WERI-Rb-1 (cell line): Measurements from ENCODE around the gene PHACTR1.

ENCODE experiments used
- DNase-seq: peaks from one replicate; pipeline ENCODE4 v3.0.0-alpha.2; 2020
- H3K27ac ChIP-seq: fragments of 250-450 bp; sonication (Bioruptor Pico); 2 replicates; pipeline ENCODE4 v1.5.1; 2020; ENCODE audit warnings: mild to moderate bottlenecking, moderate library complexity
- H3K27me3 ChIP-seq: fragments of 250-450 bp; sonication (Bioruptor Pico); 2 replicates; pipeline ENCODE4 v1.5.1; 2021; ENCODE audit warnings: mild to moderate bottlenecking, low read depth, moderate library complexity; ENCODE audit not compliant: insufficient read depth, severe bottlenecking
- H3K36me3 ChIP-seq: fragments of 250-450 bp; sonication (Bioruptor Pico); 2 replicates; pipeline ENCODE4 v1.5.1; 2020; ENCODE audit warnings: mild to moderate bottlenecking, moderate library complexity
- H3K4me3 ChIP-seq: 2 replicates; pipeline ENCODE4 v1.5.1; 2011; ENCODE audit warnings: low read depth, mild to moderate bottlenecking, control low read depth, low read length
- H3K9me3 ChIP-seq: fragments of 250-450 bp; sonication (Bioruptor Pico); 2 replicates; pipeline ENCODE4 v1.5.1; 2021; ENCODE audit warnings: mild to moderate bottlenecking, moderate library complexity; ENCODE audit not compliant: severe bottlenecking
- TF ChIP-seq, protein P1 (sequence below): IDR thresholded peaks from 2 replicates; pipeline ENCODE4 v1.5.1; 2011; ENCODE audit warnings: low read depth, mild to moderate bottlenecking, control low read depth, inconsistent platforms, low read length

Gene PHACTR1

DNA sequence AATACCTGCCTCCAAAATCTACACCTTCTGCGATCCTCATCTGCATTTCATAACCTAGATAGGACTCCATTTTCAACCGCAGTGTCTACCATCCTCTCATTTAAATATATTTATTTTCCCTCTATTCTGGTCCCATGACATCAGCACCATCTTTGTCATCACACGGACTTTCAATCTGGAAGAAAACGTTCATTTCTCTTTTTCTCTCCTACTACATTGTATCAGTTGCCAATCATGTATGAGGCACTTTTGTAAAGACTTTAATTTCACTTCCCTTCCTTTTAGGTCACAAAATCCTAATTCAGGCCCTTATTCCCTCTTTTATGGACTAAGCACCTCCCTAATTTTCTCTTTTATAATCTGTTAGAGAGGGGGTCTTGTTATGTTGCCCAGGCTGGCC lies 89.6 kb downstream of the PHACTR1 start:
- TF ChIP-seq, protein P1, sequence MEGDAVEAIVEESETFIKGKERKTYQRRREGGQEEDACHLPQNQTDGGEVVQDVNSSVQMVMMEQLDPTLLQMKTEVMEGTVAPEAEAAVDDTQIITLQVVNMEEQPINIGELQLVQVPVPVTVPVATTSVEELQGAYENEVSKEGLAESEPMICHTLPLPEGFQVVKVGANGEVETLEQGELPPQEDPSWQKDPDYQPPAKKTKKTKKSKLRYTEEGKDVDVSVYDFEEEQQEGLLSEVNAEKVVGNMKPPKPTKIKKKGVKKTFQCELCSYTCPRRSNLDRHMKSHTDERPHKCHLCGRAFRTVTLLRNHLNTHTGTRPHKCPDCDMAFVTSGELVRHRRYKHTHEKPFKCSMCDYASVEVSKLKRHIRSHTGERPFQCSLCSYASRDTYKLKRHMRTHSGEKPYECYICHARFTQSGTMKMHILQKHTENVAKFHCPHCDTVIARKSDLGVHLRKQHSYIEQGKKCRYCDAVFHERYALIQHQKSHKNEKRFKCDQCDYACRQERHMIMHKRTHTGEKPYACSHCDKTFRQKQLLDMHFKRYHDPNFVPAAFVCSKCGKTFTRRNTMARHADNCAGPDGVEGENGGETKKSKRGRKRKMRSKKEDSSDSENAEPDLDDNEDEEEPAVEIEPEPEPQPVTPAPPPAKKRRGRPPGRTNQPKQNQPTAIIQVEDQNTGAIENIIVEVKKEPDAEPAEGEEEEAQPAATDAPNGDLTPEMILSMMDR = no peak
- H3K4me3 ChIP-seq = no peak overlapping the region
- no peak for DNase-seq
- no peaks in the 10 kb centered on the region for H3K9me3 ChIP-seq
- no peaks in the 10 kb centered on the region for H3K36me3 ChIP-seq
- no peaks in the 10 kb centered on the region for H3K27me3 ChIP-seq
- H3K27ac ChIP-seq = no peak overlapping the region

DNA sequence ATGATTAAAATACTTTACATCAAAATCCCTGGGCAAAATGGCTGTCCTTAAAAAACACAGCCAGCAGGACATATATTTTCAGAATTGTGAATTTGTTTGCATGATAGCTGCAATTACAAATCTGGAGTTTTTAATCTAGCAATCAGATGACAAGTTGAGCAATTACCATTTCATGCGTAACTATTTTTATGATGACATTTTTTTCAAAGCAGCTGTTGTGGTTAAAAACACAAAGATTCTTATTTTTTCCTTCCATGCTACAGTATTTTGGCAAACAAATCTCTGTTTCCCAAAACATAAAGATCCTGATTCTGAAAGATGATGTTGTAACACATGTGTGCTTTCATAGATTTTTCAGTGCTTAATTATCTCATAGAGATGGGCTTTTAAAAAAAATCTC lies 90.2 kb downstream of the PHACTR1 start:
- Histone ChIP-seq H3K36me3 (no peaks in the 10 kb centered on the region), H3K4me3 (no peak overlapping the region), H3K27me3 (no peaks in the 10 kb centered on the region), H3K9me3 (no peaks in the 10 kb centered on the region), H3K27ac (no peak overlapping the region)
- TF ChIP-seq, protein P1 = no peak
- DNase-seq = no peak

DNA sequence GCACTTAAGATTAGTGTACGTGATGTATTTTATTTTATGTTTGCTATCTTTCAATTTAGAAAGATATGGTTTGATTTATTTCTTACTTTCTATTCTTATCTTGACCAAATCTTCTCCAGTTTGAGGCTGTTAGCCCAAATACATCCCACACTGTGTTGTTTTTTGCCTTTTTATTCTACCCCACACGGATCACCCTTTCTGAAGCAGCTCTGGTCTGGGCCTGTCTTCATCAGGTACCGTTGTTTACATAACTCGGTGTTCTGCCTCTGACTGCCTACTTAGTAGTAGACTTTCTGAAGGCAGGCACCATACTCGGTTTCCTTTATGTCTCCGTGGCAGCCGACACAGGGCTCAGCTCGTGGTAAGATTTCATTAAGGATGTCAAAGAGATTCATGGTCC lies 95.0 kb downstream of the PHACTR1 start:
- no peak for DNase-seq
- H3K9me3 ChIP-seq = no peaks in the 10 kb centered on the region
- H3K27me3 ChIP-seq = no peaks in the 10 kb centered on the region
- TF ChIP-seq, protein P1 = no peak
- H3K4me3 ChIP-seq = no peak overlapping the region
- no peak overlapping the region for H3K27ac ChIP-seq
- no peaks in the 10 kb centered on the region for H3K36me3 ChIP-seq

DNA sequence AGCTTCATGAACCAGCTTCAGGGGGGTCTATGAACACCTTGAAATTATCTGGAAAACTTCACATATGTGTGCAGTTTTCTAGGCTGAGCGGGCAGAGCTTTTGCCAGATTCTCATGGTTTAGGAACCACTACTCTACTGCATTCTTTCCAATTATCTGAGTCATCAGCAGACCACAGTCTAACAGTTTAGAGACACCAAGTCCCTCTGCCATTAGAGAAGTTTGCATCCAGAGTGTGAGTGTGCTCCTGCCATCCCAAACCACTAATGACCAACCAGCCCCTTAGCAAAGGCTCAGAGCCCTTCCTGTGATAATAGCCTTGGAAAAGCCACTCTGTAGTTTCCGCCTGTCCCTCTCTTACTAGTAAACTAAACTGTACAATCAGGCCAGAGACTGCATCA lies 96.8 kb downstream of the PHACTR1 start:
- Histone ChIP-seq H3K4me3 (no peak overlapping the region), H3K36me3 (no peaks in the 10 kb centered on the region), H3K27me3 (no peaks in the 10 kb centered on the region), H3K9me3 (no peaks in the 10 kb centered on the region), H3K27ac (no peak overlapping the region)
- no peak for DNase-seq
- TF ChIP-seq, protein P1 = no peak

DNA sequence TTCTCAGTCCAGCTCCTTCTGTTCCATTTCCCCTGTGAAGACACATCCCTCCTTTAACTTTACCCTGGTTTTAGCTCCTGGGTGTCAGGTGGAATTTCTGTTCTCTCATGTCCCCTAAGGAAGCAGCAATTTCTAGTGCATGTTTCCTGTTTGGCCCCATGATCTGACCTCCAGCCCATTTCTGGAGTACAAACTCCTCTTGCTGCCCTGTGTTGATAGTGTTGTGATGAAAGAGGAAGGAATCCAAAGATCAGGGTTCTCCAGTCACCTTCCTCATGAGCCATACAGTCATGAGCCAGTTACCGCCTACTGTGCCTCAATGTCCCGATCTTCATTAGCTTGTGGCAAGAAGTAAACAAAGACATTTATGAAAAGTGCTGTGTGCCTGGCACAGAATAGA lies 97.4 kb downstream of the PHACTR1 start:
- Histone ChIP-seq H3K27ac (no peak overlapping the region), H3K4me3 (no peak overlapping the region), H3K9me3 (no peaks in the 10 kb centered on the region), H3K36me3 (no peaks in the 10 kb centered on the region), H3K27me3 (no peaks in the 10 kb centered on the region)
- no peak for DNase-seq
- TF ChIP-seq, protein P1 = no peak

DNA sequence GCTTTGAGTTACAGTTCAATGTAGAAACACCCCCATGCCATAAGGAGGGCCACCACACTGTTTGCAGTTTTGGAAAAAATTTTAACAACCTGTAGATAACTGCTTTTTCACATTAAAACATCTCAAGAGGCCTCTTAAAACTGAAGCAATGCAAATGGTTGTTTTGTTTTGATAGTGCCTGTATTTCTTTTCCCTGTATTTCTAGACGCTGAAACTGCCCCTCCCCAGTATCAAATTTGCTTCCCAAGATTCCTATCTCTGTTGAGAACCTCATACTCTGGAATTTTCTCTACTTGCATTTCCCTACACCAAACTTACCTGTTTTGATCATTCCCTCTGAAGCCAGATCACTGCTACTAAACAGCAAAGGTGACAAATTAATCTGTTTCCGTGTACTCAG lies 98.5 kb downstream of the PHACTR1 start:
- H3K27me3 ChIP-seq = no peaks in the 10 kb centered on the region
- no peak for DNase-seq
- no peaks in the 10 kb centered on the region for H3K36me3 ChIP-seq
- H3K4me3 ChIP-seq = no peak overlapping the region
- H3K27ac ChIP-seq = no peak overlapping the region
- no peaks in the 10 kb centered on the region for H3K9me3 ChIP-seq
- TF ChIP-seq, protein P1 = no peak
